Muscle of back (tissue), 11 donors: ENCODE data around the gene ACTR1B. TPM values are rescaled to one million over a fixed set of nuclear protein-coding genes. Genes with fewer than 3 reads are reported as not detected.
A peak's percentile ranks its signal among the peaks of the same experiment; 100 is the strongest.
"Not testable (repeated sequence)": the region's sequence is repeated elsewhere in the genome, so short reads cannot be mapped to it uniquely, and the experiment has no call there.

ENCODE experiments used
- DNase-seq, 3 donors: peaks; one replicate each; pipeline versions ENCODE4 v3.0.0 to v3.0.0-alpha.2; 2013
- polyA plus RNA-seq, 10 donors: library from polyadenylated mRNA; unstranded; fragments of 120-200 nt; gene quantifications; one replicate each; pipeline ENCODE4 v1.2.1, GENCODE V29; 2013; ENCODE audit not compliant: insufficient read length in 10 of 10

Gene ACTR1B
- polyA plus RNA-seq, 10 donors, result 40.3 to 50.0 (median 45.4) TPM

- DNase-seq, result no peak
Measured at GRCh38 chr2:97695744-97696143, 31.9 kb upstream of the ACTR1B start.

DNA sequence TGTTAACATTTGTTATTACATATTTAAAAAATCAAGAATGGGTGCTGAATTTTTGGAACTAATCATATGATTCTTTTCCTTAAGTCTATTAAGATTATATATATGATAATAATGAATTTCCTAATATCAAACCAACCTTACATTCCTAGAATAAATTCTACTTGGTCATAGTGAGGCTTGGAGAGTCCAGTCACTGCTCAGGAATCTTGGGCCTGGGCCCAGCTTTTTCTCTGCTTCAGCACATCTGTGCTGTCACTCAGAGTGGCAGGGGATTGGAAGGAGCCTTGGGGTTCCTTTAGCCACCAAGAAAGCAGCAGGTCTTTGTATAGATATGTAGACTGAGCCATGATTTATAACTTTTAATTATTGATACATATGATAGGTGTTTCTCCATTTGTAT lies 29.6 kb upstream of the ACTR1B start:
- DNase-seq, result no peak

GRCh38 chr2:97691166-97691565 lies 27.3 kb upstream of the ACTR1B start:
- DNase-seq, result no peak

DNA sequence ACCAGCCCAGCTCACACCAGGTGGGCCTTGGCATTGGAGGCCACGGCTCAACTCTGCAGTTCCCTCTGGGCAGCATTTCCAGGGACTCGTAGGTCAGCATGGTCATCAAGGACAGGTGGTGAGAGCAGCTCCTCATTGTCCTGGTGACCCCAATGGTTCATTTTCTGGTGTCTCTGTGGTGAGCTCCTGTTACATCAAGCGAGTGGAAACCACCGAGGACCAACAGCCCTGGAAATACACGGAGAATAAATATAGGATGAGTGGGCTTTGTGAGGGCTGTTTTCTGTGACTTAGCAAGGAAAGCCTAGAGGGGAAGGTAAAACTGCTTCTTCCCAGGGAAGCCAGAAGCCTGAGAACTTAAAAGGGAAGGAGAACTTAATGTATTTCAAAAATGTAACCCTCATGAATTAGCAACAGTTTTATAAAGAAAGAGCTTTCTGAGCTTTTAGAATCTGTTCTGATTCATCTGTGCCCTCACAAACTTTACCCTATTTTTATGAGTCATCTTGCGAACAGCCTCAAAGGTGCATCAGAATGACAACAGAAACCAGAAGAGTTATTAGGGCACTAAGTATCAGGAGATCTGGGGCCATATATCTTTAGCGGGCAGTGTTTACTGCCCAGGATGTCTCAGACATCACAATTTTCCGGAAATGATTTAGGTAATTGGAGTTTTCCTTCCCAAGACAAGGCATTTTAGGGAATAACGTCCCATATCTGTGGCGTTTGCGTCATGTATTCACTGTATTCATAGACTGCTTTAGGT lies 24.4 kb upstream of the ACTR1B start:
- DNase-seq, result no peak

- not testable (repeated sequence) for DNase-seq
Measured at GRCh38 chr2:97687235-97687634, 23.4 kb upstream of the ACTR1B start.

DNA sequence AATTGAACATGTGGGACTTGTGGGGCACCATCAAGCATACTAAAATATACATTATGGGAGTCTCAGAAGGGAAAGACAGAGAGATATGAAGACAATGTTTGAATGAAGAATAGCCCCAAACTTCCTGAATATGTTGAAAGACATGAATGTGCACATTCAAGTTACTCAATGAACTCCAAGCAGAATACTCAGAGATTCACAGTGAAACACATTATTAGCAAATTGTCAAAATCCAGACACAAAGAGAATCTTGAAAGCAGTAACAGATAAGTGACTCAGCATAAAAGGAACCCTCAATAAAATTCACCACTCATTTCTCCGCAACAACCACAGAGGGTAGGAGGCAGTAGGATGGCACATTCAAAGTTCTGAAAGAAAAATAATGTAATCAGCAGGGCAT lies 14.5 kb upstream of the ACTR1B start:
- DNase-seq, result no peak

- no peak for DNase-seq
Measured at GRCh38 chr2:97677480-97677879, 13.6 kb upstream of the ACTR1B start.

DNA sequence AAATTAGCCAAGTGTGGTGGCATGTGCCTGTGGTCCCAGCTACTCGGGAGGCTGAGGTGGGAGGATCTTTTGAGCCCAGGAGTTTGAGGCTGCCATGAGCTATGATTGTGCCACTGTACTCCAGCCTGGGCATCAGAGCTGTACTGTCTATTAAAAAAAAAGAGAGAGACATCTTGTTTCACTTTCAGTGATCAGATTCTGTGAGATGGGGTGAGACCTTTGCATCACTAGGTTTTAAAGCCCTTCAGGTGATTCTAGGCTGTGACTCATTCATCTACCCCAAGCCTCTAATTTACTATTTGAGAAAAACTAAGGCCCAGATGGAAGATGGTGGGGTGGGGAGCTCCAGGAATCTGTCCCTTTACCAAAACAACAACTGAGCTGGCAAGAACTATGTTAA lies 12.8 kb upstream of the ACTR1B start:
- DNase-seq, result no peak

DNA sequence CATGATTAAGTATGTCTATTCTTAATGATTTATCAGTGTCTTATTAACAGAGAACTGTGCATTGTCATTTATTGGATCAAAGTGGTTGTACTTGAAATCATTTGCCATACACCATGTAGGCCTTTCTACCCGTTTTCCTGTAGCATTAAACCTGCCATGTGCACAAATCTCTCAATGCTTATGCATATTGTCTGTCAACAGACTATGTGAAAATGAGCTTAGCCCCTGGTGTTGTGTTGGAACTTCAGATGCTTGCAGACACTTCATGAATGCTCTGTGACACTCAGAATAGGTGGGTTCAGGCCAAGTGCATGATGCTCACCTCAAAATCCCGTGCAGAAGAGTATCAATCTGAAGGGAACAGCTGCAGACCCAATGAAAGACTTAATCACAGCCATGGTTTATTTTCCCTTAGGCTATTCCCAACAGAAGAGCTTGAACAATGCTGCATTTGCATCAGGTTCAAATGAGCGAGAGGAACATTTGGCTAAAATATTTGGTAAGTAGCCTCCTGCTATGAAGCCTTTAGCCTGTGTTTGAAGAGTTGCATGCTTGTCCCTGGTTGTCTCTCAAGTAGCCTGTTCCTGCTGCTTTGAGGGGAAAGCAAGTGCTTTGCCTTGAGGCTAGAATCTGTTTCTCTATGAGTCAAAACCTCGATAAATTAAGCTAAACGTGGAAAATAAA lies 11.7 kb upstream of the ACTR1B start:
- DNase-seq, result no peak

DNA sequence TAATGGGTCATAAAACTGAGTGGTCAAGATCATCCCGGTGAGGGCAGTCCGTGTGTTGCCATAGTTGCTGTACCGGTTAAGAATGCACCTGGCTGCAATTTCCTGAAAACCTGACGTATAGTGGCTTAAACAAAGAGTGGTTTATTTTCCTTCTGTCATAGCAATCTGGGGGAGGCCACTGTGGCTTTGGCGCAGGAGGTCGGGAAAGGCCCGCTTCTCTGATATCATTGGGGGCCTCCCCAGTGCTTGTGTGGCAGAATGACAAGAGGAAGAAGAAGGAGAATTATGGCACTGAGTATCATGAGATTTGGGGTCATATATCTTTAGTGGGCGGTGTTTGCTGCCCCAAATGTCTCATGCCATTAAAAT lies 10.1 kb upstream of the ACTR1B start:
- DNase-seq, result no peak

- DNase-seq, result no peak
Measured at GRCh38 chr2:97673182-97673914, 9.5 kb upstream of the ACTR1B start.

DNA sequence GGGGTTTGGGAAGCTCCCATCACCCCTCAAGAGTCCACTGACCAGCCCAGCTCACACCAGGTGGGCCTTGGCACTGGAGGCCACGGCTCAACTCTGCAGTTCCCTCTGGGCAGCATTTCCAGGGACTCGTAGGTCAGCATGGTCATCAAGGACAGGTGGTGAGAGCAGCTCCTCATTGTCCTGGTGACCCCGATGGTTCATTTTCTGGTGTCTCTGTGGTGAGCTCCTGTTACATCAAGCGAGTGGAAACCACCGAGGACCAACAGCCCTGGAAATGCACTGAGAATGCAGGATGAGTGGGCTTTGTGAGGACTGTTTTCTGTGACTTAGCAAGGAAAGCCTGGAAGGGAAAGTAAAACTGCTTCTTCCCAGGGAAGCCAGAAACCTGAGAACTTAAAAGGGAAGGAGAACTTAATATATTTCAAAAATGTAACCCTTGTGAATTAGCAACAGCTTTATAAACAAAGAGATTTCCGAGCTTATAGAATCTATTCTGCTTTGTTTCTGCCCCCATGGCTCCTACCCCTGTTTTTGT lies 8.8 kb upstream of the ACTR1B start:
- DNase-seq, result not testable (repeated sequence)

- DNase-seq, result no peak
Measured at GRCh38 chr2:97671526-97671925, 7.7 kb upstream of the ACTR1B start.

DNA sequence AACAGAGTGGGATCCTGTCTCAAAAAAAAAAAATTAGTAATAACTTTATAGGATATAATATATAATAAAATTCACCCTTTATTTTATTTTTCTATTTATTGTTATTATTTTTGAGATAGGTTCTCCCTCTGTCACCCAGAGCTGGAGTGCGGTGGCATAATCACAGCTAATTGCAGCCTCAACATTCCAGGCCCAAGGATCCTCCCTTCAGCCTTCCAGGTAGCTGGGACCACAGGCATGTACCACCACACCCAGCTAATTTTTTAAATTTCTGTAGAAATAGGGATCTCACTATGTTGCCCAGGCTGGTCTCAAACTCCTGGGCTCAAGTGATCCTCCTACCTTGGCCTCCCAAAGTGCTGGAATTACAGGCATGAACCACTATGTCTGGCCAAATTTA lies 6.6 kb upstream of the ACTR1B start:
- DNase-seq, result no peak

GRCh38 chr2:97669448-97669847 lies 5.6 kb upstream of the ACTR1B start, which contains the start of gene C2orf92:
Gene C2orf92 (plus strand): TSS chr2:97669713. CDS start chr2:97669789, 76 bp downstream.
- no peak for DNase-seq

GRCh38 chr2:97664636-97664970 lies 759 bp upstream of the ACTR1B start:
- peak in 1 of 3 donors; percentile 8 for DNase-seq

DNA sequence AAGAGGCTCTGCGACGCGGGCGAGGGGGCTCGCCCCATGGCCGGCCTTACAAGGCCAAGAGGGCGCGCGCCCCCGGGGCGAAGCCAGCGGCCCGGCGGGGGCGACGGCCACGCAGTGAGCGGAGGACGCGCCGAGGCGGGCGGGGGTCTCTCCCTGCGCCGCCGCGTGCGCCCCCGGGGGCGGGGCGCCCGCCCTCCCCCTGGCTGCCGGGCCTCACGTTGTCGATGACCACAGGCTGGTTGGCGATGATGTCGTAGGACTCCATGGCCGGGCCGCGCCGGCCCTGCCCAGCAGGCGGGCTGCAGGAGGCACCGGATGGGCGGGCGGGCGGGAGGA lies 250 bp downstream of the ACTR1B start:
- DNase-seq, result no peak

GRCh38 chr2:97662895-97663625 lies 784 bp downstream of the ACTR1B start:
- peak; percentile 70 to 91 (median 85) for DNase-seq

DNA sequence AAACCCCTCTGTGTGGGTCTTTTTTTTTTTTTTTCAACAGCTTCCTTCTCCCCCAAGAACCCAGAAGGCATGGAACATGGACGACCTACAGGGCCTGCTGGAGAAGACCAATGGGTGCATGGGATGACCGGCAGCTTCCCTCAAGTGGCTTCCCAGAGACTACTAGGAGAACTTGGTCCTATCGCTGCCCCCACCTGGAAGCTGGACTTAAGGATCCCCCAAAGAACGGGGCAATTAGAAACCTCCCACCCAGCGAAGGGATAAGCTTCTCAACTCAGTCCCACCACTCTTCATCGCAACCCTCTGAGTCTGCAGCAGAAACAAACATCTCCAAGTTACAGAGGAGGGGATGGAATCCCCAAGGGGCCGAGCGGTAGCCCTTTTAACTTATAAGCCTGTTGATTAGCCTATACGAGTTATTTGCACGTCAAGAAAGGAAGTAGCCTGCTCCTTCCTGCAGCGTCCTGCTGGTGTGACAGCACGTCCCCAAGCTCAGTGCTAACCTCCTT lies 1.4 kb downstream of the ACTR1B start:
- no peak for DNase-seq

- no peak for DNase-seq
Measured at GRCh38 chr2:97661927-97662326, 1.9 kb downstream of the ACTR1B start.

DNA sequence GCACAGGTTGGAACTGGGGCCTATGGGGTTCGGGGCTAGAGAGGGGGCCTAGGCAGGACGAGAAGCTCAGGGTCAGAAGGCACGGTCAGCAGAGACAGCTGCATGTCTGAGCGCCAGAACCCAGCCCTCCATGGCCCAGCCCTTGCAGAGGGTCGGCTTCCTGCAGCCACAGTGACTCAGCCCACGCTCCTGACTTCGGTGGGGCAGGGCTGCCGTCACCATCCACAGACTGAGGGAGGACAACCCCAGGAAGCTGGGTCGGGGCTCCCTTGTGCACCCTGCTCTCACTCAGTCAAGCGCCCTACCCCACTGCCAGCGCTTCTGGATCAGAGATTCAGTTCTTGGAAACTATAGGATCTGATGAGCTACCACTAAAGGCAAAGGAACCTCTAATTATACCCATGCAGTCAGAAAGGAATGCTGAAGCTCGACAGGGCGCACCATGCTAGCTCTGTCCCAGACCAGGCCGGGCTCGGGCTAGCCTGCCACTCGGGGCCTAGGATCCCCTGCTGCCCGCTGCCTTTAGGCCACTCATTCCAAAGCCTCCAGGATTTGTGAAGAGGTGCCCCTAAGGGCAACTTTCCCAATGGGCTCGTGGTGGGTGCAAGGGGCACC lies 3.0 kb downstream of the ACTR1B start:
- DNase-seq, result no peak
